SK-N-MC (cell line): ENCODE measurements around the gene ZMAT3.

Experiments
- EZH2 ChIP-seq: fragments of 200-600 bp; sonication (generic); IDR thresholded peaks from one replicate; pipeline ENCODE4 v1.6.1; 2017; ENCODE audit warnings: antibody characterized with exemption
- POLR2AphosphoS5 ChIP-seq: IDR thresholded peaks from 2 replicates; pipeline ENCODE4 v1.6.1; 2012; ENCODE audit warnings: mild to moderate bottlenecking, low read depth, low read length, borderline replicate concordance

- TF ChIP-seq POLR2AphosphoS5 (no peak), EZH2 (no peak)
Observed at GRCh38 chr3:179116816-179117215, 45.2 kb upstream of the ZMAT3 start.
